GM23338 (cell line): ENCODE results near the gene SLX4IP. TPM values are rescaled to one million over a fixed set of nuclear protein-coding genes. Genes with fewer than 3 reads are reported as not detected.

Experiments
- ATAC-seq: fragments of 200-7000 bp; cut with Tn5 transposase; 3 replicates; pipeline ENCODE4 v1.9.1; 2020
- DNase-seq: peaks from one replicate; pipeline ENCODE4 v3.0.0-alpha.2; 2015; ENCODE audit warnings: low spot score
- H2AFZ ChIP-seq: fragments of 200-600 bp; sonication (generic); 2 replicates; pipeline ENCODE4 v1.8.0; 2016; ENCODE audit warnings: antibody characterized with exemption, mild to moderate bottlenecking, moderate library complexity
- H3F3A ChIP-seq: fragments of 200-600 bp; sonication (generic); replicated peaks from 2 replicates; pipeline ENCODE4 v1.8.0; 2017; ENCODE audit warnings: antibody characterized with exemption, mixed run types, low read depth
- H3K27ac ChIP-seq: fragments of 200-600 bp; sonication (generic); 2 replicates; pipeline ENCODE4 v1.6.1; 2016; ENCODE audit warnings: low read depth
- H3K27me3 ChIP-seq: fragments of 200-600 bp; sonication (generic); 2 replicates; pipeline ENCODE4 v1.8.0; 2016; ENCODE audit warnings: mild to moderate bottlenecking, mixed run types, moderate library complexity; ENCODE audit not compliant: insufficient read depth
- H3K36me3 ChIP-seq: fragments of 200-600 bp; sonication (generic); 2 replicates; pipeline ENCODE4 v1.8.0; 2016; ENCODE audit warnings: mild to moderate bottlenecking; ENCODE audit not compliant: insufficient read depth
- H3K4me1 ChIP-seq: fragments of 200-600 bp; sonication (generic); 2 replicates; pipeline ENCODE4 v1.8.0; 2016; ENCODE audit warnings: mild to moderate bottlenecking, moderate library complexity; ENCODE audit not compliant: insufficient read depth
- H3K4me2 ChIP-seq: fragments of 200-600 bp; sonication (generic); 2 replicates; pipeline ENCODE4 v1.7.1; 2017; ENCODE audit warnings: mixed run types
- H3K4me3 ChIP-seq: fragments of 200-600 bp; sonication (generic); 2 replicates; pipeline ENCODE4 v1.6.1; 2016; ENCODE audit warnings: mixed run types
- H3K79me2 ChIP-seq: fragments of 200-600 bp; sonication (generic); replicated peaks from 2 replicates; pipeline ENCODE4 v1.8.0; 2017; ENCODE audit warnings: mild to moderate bottlenecking; ENCODE audit not compliant: insufficient read depth
- H3K9me2 ChIP-seq: fragments of 200-600 bp; sonication (generic); 2 replicates; pipeline ENCODE4 v1.8.0; 2017; ENCODE audit not compliant: insufficient read depth
- H4K20me1 ChIP-seq: fragments of 200-600 bp; sonication (generic); replicated peaks from 2 replicates; pipeline ENCODE4 v1.8.0; 2017; ENCODE audit warnings: mild to moderate bottlenecking; ENCODE audit not compliant: insufficient read depth
- H3K27ac Mint-ChIP-seq: 2 replicates; pipeline ENCODE4 v1.8.0; 2020; ENCODE audit warnings: inconsistent platforms, mild to moderate bottlenecking, moderate library complexity, mixed read lengths
- H3K27me3 Mint-ChIP-seq: 3 replicates; pipeline ENCODE4 v1.8.0; 2022; ENCODE audit warnings: low read depth, mild to moderate bottlenecking, moderate library complexity, mixed read lengths, inconsistent platforms; ENCODE audit not compliant: insufficient read depth, poor library complexity
- H3K36me3 Mint-ChIP-seq: 3 replicates; pipeline ENCODE4 v1.8.0; 2021; ENCODE audit warnings: low read depth, mild to moderate bottlenecking, inconsistent platforms, moderate library complexity, mixed read lengths
- H3K4me1 Mint-ChIP-seq: 3 replicates; pipeline ENCODE4 v1.8.0; 2020; ENCODE audit warnings: mild to moderate bottlenecking, inconsistent platforms, mixed read lengths
- H3K4me3 Mint-ChIP-seq: 3 replicates; pipeline ENCODE4 v1.8.0; 2021; ENCODE audit warnings: moderate library complexity, mild to moderate bottlenecking, inconsistent platforms, mixed read lengths
- H3K9me3 Mint-ChIP-seq: 3 replicates; pipeline ENCODE4 v1.8.0; 2020; ENCODE audit warnings: moderate library complexity, mild to moderate bottlenecking, inconsistent platforms, mixed read lengths
- CREB1 ChIP-seq: fragments of 250-450 bp; sonication (Bioruptor Pico); IDR thresholded peaks from 2 replicates; pipeline ENCODE4 v1.5.0; 2020; ENCODE audit warnings: low read depth, mild to moderate bottlenecking, moderate library complexity
- EZH2 ChIP-seq: fragments of 200-600 bp; sonication (generic); IDR thresholded peaks from one replicate; pipeline ENCODE4 v1.8.0; 2017; ENCODE audit warnings: antibody characterized with exemption, mild to moderate bottlenecking, low read depth; ENCODE audit not compliant: unreplicated experiment
- EZH2phosphoT487 ChIP-seq: fragments of 200-600 bp; sonication (generic); IDR thresholded peaks from one replicate; pipeline ENCODE4 v1.8.1; 2018; ENCODE audit warnings: antibody characterized with exemption; ENCODE audit not compliant: unreplicated experiment
- NANOG ChIP-seq: IDR thresholded peaks from 2 replicates; pipeline ENCODE4 v1.6.1; 2016; ENCODE audit warnings: antibody characterized with exemption, borderline replicate concordance
- POLR2AphosphoS5 ChIP-seq: IDR thresholded peaks from 2 replicates; pipeline ENCODE4 v1.6.1; 2016; ENCODE audit warnings: antibody characterized with exemption, low read depth
- STAT1 ChIP-seq: IDR thresholded peaks from one replicate; pipeline ENCODE4 v1.6.1; 2016; ENCODE audit warnings: antibody characterized with exemption; ENCODE audit not compliant: unreplicated experiment
- ZNF114 ChIP-seq: fragments of 250-450 bp; sonication (Bioruptor Pico); IDR thresholded peaks from 2 replicates; pipeline ENCODE4 v1.5.0; 2020; ENCODE audit warnings: mild to moderate bottlenecking, moderate library complexity
- ZNF331 ChIP-seq: fragments of 250-450 bp; sonication (Bioruptor Pico); IDR thresholded peaks from 2 replicates; pipeline ENCODE4 v1.5.0; 2020; ENCODE audit warnings: low read depth, mild to moderate bottlenecking, moderate library complexity
- polyA plus RNA-seq: library from polyadenylated mRNA; unstranded; fragments of >200 nt; fragmentation: Nextera tagmentation; extraction: Ambion mirVana; gene quantifications from 2 replicates; pipeline ENCODE4 v1.2.1, GENCODE V29; 2016
- total RNA-seq: library from RNA; depleted of rRNA; stranded (reverse); fragments of >200 nt; shearing (Covaris generic); gene quantifications from 2 replicates; pipeline ENCODE4 v1.2.3, GENCODE V29; 2014
- TF ChIP-seq, protein P1 (sequence below): fragments of 250-450 bp; sonication (Bioruptor Pico); IDR thresholded peaks from 2 replicates; pipeline ENCODE4 v1.5.0; 2020; ENCODE audit warnings: mild to moderate bottlenecking, moderate library complexity
- TF ChIP-seq, protein P2 (sequence below): IDR thresholded peaks from one replicate; pipeline ENCODE4 v1.6.1; 2018; ENCODE audit warnings: antibody characterized with exemption; ENCODE audit not compliant: unreplicated experiment
- TF ChIP-seq, protein P3 (sequence below): IDR thresholded peaks from 2 replicates; pipeline ENCODE4 v1.6.1; 2016; ENCODE audit warnings: antibody characterized with exemption

SLX4IP gene
- total and polyA plus RNA-seq, 2 experiments from 2014 or later, result 9.1 to 9.8 TPM

DNA sequence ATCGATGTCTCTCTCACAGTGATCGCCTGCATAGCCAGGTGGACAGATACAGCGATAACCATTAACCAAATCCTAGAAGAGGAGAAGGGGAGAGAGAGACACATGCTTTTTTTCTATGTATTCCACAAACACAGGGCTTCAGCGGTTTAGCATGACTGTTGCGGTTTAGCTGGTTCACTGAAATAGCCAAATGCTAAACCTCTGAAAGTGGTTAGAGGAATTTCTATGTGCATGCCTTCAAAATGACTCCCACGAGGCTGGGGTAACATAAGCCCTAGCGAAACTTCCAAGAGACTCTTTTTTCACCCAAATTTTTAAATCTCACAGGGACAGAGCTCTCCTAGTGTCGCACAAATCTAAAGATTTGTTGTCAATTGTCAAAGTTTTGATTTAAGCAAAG lies 213.5 kb downstream of the SLX4IP start:
- Histone ChIP-seq H3K4me1 (peaks cover 41% of the 10 kb centered on the region), H3K36me3 (peaks cover 48% of the 10 kb centered on the region)

More for the DNA sequence above, 213.5 kb downstream of the SLX4IP start:
- peaks cover 60% of the 10 kb centered on the region for H3K4me1 Mint-ChIP-seq
- ATAC-seq (no peak), DNase-seq (no peak)
- TF ChIP-seq EZH2phosphoT487 (no peak), EZH2 (no peak), ZNF114 (CRISPR knock-in tag) (no peak), POLR2AphosphoS5 (no peak), NANOG (no peak), STAT1 (no peak), CREB1 (no peak), ZNF331 (no peak)
- TF ChIP-seq, protein P1, sequence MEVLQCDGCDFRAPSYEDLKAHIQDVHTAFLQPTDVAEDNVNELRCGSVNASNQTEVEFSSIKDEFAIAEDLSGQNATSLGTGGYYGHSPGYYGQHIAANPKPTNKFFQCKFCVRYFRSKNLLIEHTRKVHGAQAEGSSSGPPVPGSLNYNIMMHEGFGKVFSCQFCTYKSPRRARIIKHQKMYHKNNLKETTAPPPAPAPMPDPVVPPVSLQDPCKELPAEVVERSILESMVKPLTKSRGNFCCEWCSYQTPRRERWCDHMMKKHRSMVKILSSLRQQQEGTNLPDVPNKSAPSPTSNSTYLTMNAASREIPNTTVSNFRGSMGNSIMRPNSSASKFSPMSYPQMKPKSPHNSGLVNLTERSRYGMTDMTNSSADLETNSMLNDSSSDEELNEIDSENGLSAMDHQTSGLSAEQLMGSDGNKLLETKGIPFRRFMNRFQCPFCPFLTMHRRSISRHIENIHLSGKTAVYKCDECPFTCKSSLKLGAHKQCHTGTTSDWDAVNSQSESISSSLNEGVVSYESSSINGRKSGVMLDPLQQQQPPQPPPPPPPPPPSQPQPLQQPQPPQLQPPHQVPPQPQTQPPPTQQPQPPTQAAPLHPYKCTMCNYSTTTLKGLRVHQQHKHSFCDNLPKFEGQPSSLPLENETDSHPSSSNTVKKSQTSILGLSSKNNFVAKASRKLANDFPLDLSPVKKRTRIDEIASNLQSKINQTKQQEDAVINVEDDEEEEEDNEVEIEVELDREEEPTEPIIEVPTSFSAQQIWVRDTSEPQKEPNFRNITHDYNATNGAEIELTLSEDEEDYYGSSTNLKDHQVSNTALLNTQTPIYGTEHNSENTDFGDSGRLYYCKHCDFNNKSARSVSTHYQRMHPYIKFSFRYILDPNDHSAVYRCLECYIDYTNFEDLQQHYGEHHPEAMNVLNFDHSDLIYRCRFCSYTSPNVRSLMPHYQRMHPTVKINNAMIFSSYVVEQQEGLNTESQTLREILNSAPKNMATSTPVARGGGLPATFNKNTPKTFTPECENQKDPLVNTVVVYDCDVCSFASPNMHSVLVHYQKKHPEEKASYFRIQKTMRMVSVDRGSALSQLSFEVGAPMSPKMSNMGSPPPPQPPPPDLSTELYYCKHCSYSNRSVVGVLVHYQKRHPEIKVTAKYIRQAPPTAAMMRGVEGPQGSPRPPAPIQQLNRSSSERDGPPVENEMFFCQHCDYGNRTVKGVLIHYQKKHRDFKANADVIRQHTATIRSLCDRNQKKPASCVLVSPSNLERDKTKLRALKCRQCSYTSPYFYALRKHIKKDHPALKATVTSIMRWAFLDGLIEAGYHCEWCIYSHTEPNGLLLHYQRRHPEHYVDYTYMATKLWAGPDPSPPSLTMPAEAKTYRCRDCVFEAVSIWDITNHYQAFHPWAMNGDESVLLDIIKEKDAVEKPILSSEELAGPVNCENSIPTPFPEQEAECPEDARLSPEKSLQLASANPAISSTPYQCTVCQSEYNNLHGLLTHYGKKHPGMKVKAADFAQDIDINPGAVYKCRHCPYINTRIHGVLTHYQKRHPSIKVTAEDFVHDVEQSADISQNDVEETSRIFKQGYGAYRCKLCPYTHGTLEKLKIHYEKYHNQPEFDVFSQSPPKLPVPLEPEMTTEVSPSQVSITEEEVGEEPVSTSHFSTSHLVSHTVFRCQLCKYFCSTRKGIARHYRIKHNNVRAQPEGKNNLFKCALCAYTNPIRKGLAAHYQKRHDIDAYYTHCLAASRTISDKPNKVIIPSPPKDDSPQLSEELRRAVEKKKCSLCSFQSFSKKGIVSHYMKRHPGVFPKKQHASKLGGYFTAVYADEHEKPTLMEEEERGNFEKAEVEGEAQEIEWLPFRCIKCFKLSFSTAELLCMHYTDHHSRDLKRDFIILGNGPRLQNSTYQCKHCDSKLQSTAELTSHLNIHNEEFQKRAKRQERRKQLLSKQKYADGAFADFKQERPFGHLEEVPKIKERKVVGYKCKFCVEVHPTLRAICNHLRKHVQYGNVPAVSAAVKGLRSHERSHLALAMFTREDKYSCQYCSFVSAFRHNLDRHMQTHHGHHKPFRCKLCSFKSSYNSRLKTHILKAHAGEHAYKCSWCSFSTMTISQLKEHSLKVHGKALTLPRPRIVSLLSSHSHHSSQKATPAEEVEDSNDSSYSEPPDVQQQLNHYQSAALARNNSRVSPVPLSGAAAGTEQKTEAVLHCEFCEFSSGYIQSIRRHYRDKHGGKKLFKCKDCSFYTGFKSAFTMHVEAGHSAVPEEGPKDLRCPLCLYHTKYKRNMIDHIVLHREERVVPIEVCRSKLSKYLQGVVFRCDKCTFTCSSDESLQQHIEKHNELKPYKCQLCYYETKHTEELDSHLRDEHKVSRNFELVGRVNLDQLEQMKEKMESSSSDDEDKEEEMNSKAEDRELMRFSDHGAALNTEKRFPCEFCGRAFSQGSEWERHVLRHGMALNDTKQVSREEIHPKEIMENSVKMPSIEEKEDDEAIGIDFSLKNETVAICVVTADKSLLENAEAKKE, result no peak
- TF ChIP-seq, protein P2, sequence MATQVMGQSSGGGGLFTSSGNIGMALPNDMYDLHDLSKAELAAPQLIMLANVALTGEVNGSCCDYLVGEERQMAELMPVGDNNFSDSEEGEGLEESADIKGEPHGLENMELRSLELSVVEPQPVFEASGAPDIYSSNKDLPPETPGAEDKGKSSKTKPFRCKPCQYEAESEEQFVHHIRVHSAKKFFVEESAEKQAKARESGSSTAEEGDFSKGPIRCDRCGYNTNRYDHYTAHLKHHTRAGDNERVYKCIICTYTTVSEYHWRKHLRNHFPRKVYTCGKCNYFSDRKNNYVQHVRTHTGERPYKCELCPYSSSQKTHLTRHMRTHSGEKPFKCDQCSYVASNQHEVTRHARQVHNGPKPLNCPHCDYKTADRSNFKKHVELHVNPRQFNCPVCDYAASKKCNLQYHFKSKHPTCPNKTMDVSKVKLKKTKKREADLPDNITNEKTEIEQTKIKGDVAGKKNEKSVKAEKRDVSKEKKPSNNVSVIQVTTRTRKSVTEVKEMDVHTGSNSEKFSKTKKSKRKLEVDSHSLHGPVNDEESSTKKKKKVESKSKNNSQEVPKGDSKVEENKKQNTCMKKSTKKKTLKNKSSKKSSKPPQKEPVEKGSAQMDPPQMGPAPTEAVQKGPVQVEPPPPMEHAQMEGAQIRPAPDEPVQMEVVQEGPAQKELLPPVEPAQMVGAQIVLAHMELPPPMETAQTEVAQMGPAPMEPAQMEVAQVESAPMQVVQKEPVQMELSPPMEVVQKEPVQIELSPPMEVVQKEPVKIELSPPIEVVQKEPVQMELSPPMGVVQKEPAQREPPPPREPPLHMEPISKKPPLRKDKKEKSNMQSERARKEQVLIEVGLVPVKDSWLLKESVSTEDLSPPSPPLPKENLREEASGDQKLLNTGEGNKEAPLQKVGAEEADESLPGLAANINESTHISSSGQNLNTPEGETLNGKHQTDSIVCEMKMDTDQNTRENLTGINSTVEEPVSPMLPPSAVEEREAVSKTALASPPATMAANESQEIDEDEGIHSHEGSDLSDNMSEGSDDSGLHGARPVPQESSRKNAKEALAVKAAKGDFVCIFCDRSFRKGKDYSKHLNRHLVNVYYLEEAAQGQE, result no peak
- TF ChIP-seq, protein P3, sequence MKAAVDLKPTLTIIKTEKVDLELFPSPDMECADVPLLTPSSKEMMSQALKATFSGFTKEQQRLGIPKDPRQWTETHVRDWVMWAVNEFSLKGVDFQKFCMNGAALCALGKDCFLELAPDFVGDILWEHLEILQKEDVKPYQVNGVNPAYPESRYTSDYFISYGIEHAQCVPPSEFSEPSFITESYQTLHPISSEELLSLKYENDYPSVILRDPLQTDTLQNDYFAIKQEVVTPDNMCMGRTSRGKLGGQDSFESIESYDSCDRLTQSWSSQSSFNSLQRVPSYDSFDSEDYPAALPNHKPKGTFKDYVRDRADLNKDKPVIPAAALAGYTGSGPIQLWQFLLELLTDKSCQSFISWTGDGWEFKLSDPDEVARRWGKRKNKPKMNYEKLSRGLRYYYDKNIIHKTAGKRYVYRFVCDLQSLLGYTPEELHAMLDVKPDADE, result no peak
- H3F3A ChIP-seq, result no peaks in the 10 kb centered on the region
- 0 out of 2 replicates have a peak overlapping the region, but pooled peaks have one; percentile 50 for H3K27ac Mint-ChIP-seq
- no peaks in the 10 kb centered on the region for H3K27me3 ChIP-seq
- no peak overlapping the region for H2AFZ ChIP-seq
- H3K9me2 ChIP-seq, result no peaks in the 10 kb centered on the region
- no peak overlapping the region; the same call in 2 of the 3 replicates for H3K4me3 Mint-ChIP-seq
- H3K27ac ChIP-seq, result peak overlapping the region; percentile 51
- H3K9me3 Mint-ChIP-seq, result no peaks in the 10 kb centered on the region
- no peak overlapping the region for H3K4me3 ChIP-seq
- H4K20me1 ChIP-seq, result peaks cover 16% of the 10 kb centered on the region
- H3K36me3 Mint-ChIP-seq, result peaks cover 95% of the 10 kb centered on the region
- H3K4me2 ChIP-seq, result no peak overlapping the region; the same call in 1 of the 2 replicates
- peaks cover 13% of the 10 kb centered on the region for H3K27me3 Mint-ChIP-seq
- H3K79me2 ChIP-seq, result peaks cover 12% of the 10 kb centered on the region
